Prostate gland (tissue), 2 donors: ENCODE measurements around the gene DPEP2.

ENCODE experiments used
- CTCF ChIP-seq, 4 experiments: fragments of 200-600 bp in 2 of 4; fragments of 450-650 bp in 2 of 4; sonication (generic) in 2 of 4; IDR thresholded peaks; 1 replicate in 3 of 4; 2 replicates in 1 of 4; pipeline ENCODE4 v1.5.1; 2016 to 2019; ENCODE audit warnings: antibody characterized with exemption in 4 of 4, mild to moderate bottlenecking in 2 of 4, moderate library complexity in 2 of 4
- POLR2A ChIP-seq: fragments of 450-650 bp; IDR thresholded peaks from one replicate; pipeline ENCODE4 v1.6.1; 2016; ENCODE audit warnings: antibody characterized with exemption, mild to moderate bottlenecking
- POLR2AphosphoS5 ChIP-seq: sonication (generic); formaldehyde crosslinking; IDR thresholded peaks from one replicate; pipeline ENCODE4 v1.6.1; 2017; ENCODE audit warnings: antibody characterized with exemption

GRCh38 chr16:67963292-67963661 is 36.0 kb downstream of the DPEP2 start:
- TF ChIP-seq CTCF (IDR thresholded peaks at IDR 0.05) (no peak), POLR2A (no peak), POLR2AphosphoS5 (no peak)
